ENCODE measurements around the gene SPOCK1. TPM values are rescaled to one million over a fixed set of nuclear protein-coding genes. Genes with fewer than 3 reads are reported as not detected.

The SPOCK1 gene
- total RNA-seq, 1 experiment from 2014 or later = 10.9 TPM

GRCh38 chr5:137118629-137119028 lies 380.5 kb downstream of the SPOCK1 start:
- WGBS (ENCODE audit: extremely low coverage, insufficient read length, low lambda C conversion rate) = no CpG with 5 or more reads among the region's 5 CpGs
- Histone ChIP-seq H2BK12ac (ENCODE audit: insufficient read length, low read depth, low read length) (no peak overlapping the region), H4K20me1 (ENCODE audit: control insufficient read depth, insufficient read depth, insufficient read length) (no peaks in the 10 kb centered on the region), H3K27ac (ENCODE audit: insufficient read length, low read depth, low read length) (no peak overlapping the region), H2BK20ac (ENCODE audit: low read depth, low read length, poor library complexity, severe bottlenecking) (no peak overlapping the region), H3K18ac (ENCODE audit: insufficient read length, low read depth, low read length) (no peak overlapping the region), H2BK120ac (ENCODE audit: low read depth, low read length, poor library complexity, severe bottlenecking) (no peak overlapping the region), H3K79me2 (ENCODE audit: insufficient read depth, low read length) (no peaks in the 10 kb centered on the region), H3K4ac (ENCODE audit: low read depth, low read length) (no peak overlapping the region), H3K56ac (ENCODE audit: insufficient read length, low read depth, low read length) (no peak overlapping the region), H2AK5ac (ENCODE audit: insufficient read length, low read length) (no peak overlapping the region), H4K91ac (ENCODE audit: insufficient read length, low read depth, low read length) (no peak overlapping the region), H3K9me3 (ENCODE audit: control insufficient read depth, low read depth, low read length) (no peaks in the 10 kb centered on the region), H3K4me1 (ENCODE audit: insufficient read depth, low read length) (no peaks in the 10 kb centered on the region), H4K8ac (replicated peaks; ENCODE audit: insufficient read length, low read depth, low read length) (no peak overlapping the region), H3K9ac (ENCODE audit: extremely low read depth, insufficient read length, low read length) (no peak overlapping the region), H3K23me2 (ENCODE audit: insufficient read length, low read depth, low read length, poor library complexity, severe bottlenecking) (no peaks in the 10 kb centered on the region), H3K27me3 (ENCODE audit: insufficient read depth, low read length) (no peaks in the 10 kb centered on the region), H3K4me2 (ENCODE audit: insufficient read depth, insufficient read length, low read length) (no peak overlapping the region), H3K79me1 (ENCODE audit: insufficient read depth, low read depth, low read length, poor library complexity, severe bottlenecking) (no peaks in the 10 kb centered on the region), H3T11ph (ENCODE audit: low read length) (no peak overlapping the region), H3K23ac (ENCODE audit: insufficient read length, low read depth, low read length) (no peak overlapping the region), H2BK15ac (ENCODE audit: low read depth, low read length) (no peak overlapping the region), H2BK5ac (ENCODE audit: insufficient read length, low read length) (no peak overlapping the region), H4K5ac (ENCODE audit: insufficient read length, low read depth, low read length) (no peak overlapping the region), H2AFZ (ENCODE audit: low read length) (no peak overlapping the region), H3K14ac (ENCODE audit: insufficient read depth, low read length) (no peak overlapping the region)
- DNase-seq = no peak
- no peak overlapping the region for H3K4me3 Mint-ChIP-seq
- H3K36me3 Mint-ChIP-seq (ENCODE audit: insufficient read depth in 1 of 3, low read depth in 3 of 3) = no peaks in the 10 kb centered on the region; a peak in 1 of 7 replicates
- no peaks in the 10 kb centered on the region for H3K27me3 Mint-ChIP-seq (ENCODE audit: low read depth)
- TF ChIP-seq CTCF (conservative IDR thresholded peaks at IDR 0.05) = no peak
- no peaks in the 10 kb centered on the region for H3K9me3 Mint-ChIP-seq
- H3K27ac Mint-ChIP-seq = no peak overlapping the region
- peaks cover 3% of the 10 kb centered on the region in 2 experiments; a peak in 3 of 4 replicates for H3K4me1 Mint-ChIP-seq

All from H9 (cell line).